K562 (cell line): Measurements from ENCODE around the gene SLC22A23. TPM values are rescaled to one million over a fixed set of nuclear protein-coding genes. Genes with fewer than 3 reads are reported as not detected.

Experiments used
- MECOM ChIP-seq: fragments of 250-450 bp; sonication (Bioruptor Pico); IDR thresholded peaks from 2 replicates; pipeline ENCODE4 v1.8.0; 2022; ENCODE audit warnings: inconsistent platforms
- POLR2B ChIP-seq: fragments of 450-650 bp; IDR thresholded peaks from 2 replicates; pipeline ENCODE4 v1.6.1; 2018; ENCODE audit warnings: low read depth; ENCODE audit not compliant: partially characterized antibody
- TARDBP ChIP-seq: fragments of 450-650 bp; IDR thresholded peaks from 2 replicates; pipeline ENCODE4 v1.6.1; 2016
- XRCC5 ChIP-seq: fragments of 200-400 bp; formaldehyde crosslinking; IDR thresholded peaks from 2 replicates; pipeline ENCODE4 v1.6.1; 2017; ENCODE audit warnings: low read depth, mild to moderate bottlenecking, low read length
- ZBTB1 ChIP-seq: sonication (generic); formaldehyde crosslinking; IDR thresholded peaks from 2 replicates; pipeline ENCODE4 v1.8.1; 2023; ENCODE audit warnings: missing genetic modification reagents, low read depth, mild to moderate bottlenecking, borderline replicate concordance
- polyA plus RNA-seq, 8 experiments: library from polyadenylated mRNA; depleted of rRNA in 4 of 8; stranded (reverse) in 5 of 8; unstranded in 3 of 8; fragments of >200 nt; fragmentation: Nextera tagmentation in 2 of 8; fragmentation: Illumina TruSeq in 1 of 8; extraction: Ambion mirVana in 2 of 8; extraction: Trizol in 1 of 8; gene quantifications; 2 replicates each; pipeline versions ENCODE4 v1.2.1 to v1.2.3, GENCODE V29; 2011 to 2014; ENCODE audit warnings: inconsistent platforms in 1 of 8, missing spikeins in 1 of 8
- total RNA-seq, 7 experiments: library from RNA; depleted of rRNA in 6 of 7; stranded (reverse); fragments of >200 nt in 6 of 7; fragmentation: Illumina TruSeq in 2 of 7; extraction: Trizol in 2 of 7; gene quantifications; 2 replicates each; pipeline versions ENCODE4 v1.2.1 to v1.2.3, GENCODE V29; 2011 to 2021; ENCODE audit warnings: low replicate concordance in 1 of 7
- TF ChIP-seq, protein P1 (sequence below): fragments of 200-600 bp; sonication (generic); IDR thresholded peaks from one replicate; pipeline ENCODE4 v1.6.1; 2012; ENCODE audit warnings: mild to moderate bottlenecking, low read depth, low read length, inconsistent platforms
- TF ChIP-seq, protein P2 (sequence below): fragments of 250-450 bp; sonication (Bioruptor Pico); IDR thresholded peaks from 2 replicates; pipeline ENCODE4 v1.8.0; 2022; ENCODE audit warnings: inconsistent platforms, mild to moderate bottlenecking, moderate library complexity, borderline replicate concordance
- TF ChIP-seq, protein P3 (sequence below): fragments of 200-800 bp; sonication (Bioruptor generic); IDR thresholded peaks from 2 replicates; pipeline ENCODE4 v1.6.1; 2017; ENCODE audit warnings: missing genetic modification characterization, missing compliant biosample characterization
- TF ChIP-seq, protein P4 (sequence below), 3 experiments: fragments of 200-800 bp in 1 of 3; fragments of 250-450 bp in 1 of 3; fragments of 450-650 bp in 1 of 3; sonication (Bioruptor Pico) in 1 of 3; sonication (Bioruptor generic) in 1 of 3; formaldehyde crosslinking in 1 of 3; IDR thresholded peaks; 2 replicates each; pipeline versions ENCODE4 v1.6.1 to v1.8.0; 2016 to 2022; ENCODE audit warnings: mild to moderate bottlenecking in 2 of 3, missing genetic modification characterization in 2 of 3, missing compliant biosample characterization in 1 of 3, moderate library complexity in 1 of 3

The SLC22A23 gene
- total and polyA plus RNA-seq, 9 of the 15 experiments (the other 6 are each of a cell fraction or from before 2014, with no cell fraction given): 0.30 to 8.7 (median 2.5) TPM

DNA sequence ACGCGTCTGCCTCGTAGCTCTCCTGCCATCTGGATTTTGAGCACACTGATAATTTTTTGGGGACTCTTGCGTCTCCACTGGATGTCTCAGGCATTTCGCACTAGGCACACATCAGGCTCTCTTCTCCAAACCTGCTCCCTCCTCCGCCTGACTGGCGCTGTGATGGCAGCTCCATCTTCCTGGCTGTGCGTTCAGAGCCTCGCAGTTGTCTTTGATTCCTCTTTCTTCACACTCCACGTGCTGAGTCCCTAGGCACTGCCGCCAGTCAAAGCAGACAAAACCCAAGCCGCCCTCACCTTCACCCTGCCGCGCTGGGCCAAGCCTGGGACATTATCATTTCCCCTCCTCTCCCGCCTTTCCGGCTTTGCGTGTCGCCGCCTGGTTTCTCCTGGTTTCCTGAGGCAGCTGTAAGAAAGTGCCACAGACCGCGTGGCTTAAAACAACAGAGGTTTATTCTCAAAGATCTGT lies 197.3 kb downstream of the SLC22A23 start (continued):
- TF ChIP-seq, protein P1, sequence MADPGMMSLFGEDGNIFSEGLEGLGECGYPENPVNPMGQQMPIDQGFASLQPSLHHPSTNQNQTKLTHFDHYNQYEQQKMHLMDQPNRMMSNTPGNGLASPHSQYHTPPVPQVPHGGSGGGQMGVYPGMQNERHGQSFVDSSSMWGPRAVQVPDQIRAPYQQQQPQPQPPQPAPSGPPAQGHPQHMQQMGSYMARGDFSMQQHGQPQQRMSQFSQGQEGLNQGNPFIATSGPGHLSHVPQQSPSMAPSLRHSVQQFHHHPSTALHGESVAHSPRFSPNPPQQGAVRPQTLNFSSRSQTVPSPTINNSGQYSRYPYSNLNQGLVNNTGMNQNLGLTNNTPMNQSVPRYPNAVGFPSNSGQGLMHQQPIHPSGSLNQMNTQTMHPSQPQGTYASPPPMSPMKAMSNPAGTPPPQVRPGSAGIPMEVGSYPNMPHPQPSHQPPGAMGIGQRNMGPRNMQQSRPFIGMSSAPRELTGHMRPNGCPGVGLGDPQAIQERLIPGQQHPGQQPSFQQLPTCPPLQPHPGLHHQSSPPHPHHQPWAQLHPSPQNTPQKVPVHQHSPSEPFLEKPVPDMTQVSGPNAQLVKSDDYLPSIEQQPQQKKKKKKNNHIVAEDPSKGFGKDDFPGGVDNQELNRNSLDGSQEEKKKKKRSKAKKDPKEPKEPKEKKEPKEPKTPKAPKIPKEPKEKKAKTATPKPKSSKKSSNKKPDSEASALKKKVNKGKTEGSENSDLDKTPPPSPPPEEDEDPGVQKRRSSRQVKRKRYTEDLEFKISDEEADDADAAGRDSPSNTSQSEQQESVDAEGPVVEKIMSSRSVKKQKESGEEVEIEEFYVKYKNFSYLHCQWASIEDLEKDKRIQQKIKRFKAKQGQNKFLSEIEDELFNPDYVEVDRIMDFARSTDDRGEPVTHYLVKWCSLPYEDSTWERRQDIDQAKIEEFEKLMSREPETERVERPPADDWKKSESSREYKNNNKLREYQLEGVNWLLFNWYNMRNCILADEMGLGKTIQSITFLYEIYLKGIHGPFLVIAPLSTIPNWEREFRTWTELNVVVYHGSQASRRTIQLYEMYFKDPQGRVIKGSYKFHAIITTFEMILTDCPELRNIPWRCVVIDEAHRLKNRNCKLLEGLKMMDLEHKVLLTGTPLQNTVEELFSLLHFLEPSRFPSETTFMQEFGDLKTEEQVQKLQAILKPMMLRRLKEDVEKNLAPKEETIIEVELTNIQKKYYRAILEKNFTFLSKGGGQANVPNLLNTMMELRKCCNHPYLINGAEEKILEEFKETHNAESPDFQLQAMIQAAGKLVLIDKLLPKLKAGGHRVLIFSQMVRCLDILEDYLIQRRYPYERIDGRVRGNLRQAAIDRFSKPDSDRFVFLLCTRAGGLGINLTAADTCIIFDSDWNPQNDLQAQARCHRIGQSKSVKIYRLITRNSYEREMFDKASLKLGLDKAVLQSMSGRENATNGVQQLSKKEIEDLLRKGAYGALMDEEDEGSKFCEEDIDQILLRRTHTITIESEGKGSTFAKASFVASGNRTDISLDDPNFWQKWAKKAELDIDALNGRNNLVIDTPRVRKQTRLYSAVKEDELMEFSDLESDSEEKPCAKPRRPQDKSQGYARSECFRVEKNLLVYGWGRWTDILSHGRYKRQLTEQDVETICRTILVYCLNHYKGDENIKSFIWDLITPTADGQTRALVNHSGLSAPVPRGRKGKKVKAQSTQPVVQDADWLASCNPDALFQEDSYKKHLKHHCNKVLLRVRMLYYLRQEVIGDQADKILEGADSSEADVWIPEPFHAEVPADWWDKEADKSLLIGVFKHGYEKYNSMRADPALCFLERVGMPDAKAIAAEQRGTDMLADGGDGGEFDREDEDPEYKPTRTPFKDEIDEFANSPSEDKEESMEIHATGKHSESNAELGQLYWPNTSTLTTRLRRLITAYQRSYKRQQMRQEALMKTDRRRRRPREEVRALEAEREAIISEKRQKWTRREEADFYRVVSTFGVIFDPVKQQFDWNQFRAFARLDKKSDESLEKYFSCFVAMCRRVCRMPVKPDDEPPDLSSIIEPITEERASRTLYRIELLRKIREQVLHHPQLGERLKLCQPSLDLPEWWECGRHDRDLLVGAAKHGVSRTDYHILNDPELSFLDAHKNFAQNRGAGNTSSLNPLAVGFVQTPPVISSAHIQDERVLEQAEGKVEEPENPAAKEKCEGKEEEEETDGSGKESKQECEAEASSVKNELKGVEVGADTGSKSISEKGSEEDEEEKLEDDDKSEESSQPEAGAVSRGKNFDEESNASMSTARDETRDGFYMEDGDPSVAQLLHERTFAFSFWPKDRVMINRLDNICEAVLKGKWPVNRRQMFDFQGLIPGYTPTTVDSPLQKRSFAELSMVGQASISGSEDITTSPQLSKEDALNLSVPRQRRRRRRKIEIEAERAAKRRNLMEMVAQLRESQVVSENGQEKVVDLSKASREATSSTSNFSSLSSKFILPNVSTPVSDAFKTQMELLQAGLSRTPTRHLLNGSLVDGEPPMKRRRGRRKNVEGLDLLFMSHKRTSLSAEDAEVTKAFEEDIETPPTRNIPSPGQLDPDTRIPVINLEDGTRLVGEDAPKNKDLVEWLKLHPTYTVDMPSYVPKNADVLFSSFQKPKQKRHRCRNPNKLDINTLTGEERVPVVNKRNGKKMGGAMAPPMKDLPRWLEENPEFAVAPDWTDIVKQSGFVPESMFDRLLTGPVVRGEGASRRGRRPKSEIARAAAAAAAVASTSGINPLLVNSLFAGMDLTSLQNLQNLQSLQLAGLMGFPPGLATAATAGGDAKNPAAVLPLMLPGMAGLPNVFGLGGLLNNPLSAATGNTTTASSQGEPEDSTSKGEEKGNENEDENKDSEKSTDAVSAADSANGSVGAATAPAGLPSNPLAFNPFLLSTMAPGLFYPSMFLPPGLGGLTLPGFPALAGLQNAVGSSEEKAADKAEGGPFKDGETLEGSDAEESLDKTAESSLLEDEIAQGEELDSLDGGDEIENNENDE: no peak
- TF ChIP-seq, protein P2, sequence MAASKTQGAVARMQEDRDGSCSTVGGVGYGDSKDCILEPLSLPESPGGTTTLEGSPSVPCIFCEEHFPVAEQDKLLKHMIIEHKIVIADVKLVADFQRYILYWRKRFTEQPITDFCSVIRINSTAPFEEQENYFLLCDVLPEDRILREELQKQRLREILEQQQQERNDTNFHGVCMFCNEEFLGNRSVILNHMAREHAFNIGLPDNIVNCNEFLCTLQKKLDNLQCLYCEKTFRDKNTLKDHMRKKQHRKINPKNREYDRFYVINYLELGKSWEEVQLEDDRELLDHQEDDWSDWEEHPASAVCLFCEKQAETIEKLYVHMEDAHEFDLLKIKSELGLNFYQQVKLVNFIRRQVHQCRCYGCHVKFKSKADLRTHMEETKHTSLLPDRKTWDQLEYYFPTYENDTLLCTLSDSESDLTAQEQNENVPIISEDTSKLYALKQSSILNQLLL: no peak
- TF ChIP-seq ZBTB1 (no peak), POLR2B (no peak), XRCC5 (no peak), TARDBP (no peak), MECOM (CRISPR knock-in tag) (no peak)
- TF ChIP-seq, protein P3, sequence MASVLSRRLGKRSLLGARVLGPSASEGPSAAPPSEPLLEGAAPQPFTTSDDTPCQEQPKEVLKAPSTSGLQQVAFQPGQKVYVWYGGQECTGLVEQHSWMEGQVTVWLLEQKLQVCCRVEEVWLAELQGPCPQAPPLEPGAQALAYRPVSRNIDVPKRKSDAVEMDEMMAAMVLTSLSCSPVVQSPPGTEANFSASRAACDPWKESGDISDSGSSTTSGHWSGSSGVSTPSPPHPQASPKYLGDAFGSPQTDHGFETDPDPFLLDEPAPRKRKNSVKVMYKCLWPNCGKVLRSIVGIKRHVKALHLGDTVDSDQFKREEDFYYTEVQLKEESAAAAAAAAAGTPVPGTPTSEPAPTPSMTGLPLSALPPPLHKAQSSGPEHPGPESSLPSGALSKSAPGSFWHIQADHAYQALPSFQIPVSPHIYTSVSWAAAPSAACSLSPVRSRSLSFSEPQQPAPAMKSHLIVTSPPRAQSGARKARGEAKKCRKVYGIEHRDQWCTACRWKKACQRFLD (CRISPR knock-in tag): 0 out of 2 replicates have a peak, but pooled peaks have one; percentile 17
- TF ChIP-seq, protein P4, sequence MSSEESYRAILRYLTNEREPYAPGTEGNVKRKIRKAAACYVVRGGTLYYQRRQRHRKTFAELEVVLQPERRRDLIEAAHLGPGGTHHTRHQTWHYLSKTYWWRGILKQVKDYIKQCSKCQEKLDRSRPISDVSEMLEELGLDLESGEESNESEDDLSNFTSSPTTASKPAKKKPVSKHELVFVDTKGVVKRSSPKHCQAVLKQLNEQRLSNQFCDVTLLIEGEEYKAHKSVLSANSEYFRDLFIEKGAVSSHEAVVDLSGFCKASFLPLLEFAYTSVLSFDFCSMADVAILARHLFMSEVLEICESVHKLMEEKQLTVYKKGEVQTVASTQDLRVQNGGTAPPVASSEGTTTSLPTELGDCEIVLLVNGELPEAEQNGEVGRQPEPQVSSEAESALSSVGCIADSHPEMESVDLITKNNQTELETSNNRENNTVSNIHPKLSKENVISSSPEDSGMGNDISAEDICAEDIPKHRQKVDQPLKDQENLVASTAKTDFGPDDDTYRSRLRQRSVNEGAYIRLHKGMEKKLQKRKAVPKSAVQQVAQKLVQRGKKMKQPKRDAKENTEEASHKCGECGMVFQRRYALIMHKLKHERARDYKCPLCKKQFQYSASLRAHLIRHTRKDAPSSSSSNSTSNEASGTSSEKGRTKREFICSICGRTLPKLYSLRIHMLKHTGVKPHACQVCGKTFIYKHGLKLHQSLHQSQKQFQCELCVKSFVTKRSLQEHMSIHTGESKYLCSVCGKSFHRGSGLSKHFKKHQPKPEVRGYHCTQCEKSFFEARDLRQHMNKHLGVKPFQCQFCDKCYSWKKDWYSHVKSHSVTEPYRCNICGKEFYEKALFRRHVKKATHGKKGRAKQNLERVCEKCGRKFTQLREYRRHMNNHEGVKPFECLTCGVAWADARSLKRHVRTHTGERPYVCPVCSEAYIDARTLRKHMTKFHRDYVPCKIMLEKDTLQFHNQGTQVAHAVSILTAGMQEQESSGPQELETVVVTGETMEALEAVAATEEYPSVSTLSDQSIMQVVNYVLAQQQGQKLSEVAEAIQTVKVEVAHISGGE (CRISPR knock-in tag; IDR thresholded peaks at IDR 0.05): no peak
